Body of pancreas (tissue), 4 donors: ENCODE results near the gene SLC17A7. TPM values are rescaled to one million over a fixed set of nuclear protein-coding genes. Genes with fewer than 3 reads are reported as not detected.

Experiments
- ATAC-seq: fragments of 150-250 bp; one replicate; pipeline ENCODE4 v1.9.1; 2016
- DNase-seq, 4 donors: peaks; one replicate each; pipeline ENCODE4 v3.0.0-alpha.2; 2019
- H3K27ac ChIP-seq, 4 donors: fragments of 200-600 bp; sonication (generic); 1 replicate in 3 of 4; 2 replicates in 1 of 4; pipeline versions ENCODE4 v1.5.1 to v1.6.1; 2016 to 2019; ENCODE audit warnings: mild to moderate bottlenecking in 1 of 4, mixed read lengths in 1 of 4, moderate library complexity in 1 of 4
- H3K27me3 ChIP-seq, 2 donors: fragments of 200-600 bp; sonication (generic); one replicate each; pipeline ENCODE4 v1.6.0; 2016; ENCODE audit warnings: mild to moderate bottlenecking in 1 of 2
- H3K36me3 ChIP-seq, 2 donors: fragments of 200-600 bp; sonication (generic); replicated peaks in 1 of 2; 2 replicates each; pipeline ENCODE4 v1.5.1; 2016; ENCODE audit warnings: low read depth in 2 of 2; ENCODE audit not compliant: insufficient read depth in 1 of 2
- H3K4me1 ChIP-seq: fragments of 200-600 bp; sonication (generic); one replicate; pipeline ENCODE4 v1.6.0; 2016
- H3K4me3 ChIP-seq, 2 donors: fragments of 200-600 bp; sonication (generic); 1 replicate in 1 of 2; 2 replicates in 1 of 2; pipeline ENCODE4 v1.5.1; 2016 to 2019
- H3K9me3 ChIP-seq, 3 donors: fragments of 200-600 bp; sonication (generic); 1 replicate in 2 of 3; 2 replicates in 1 of 3; pipeline ENCODE4 v1.5.1; 2016
- POLR2A ChIP-seq, 3 donors: fragments of 450-650 bp; IDR thresholded peaks; one replicate each; pipeline ENCODE4 v1.6.1; 2016; ENCODE audit warnings: antibody characterized with exemption in 3 of 3, mild to moderate bottlenecking in 2 of 3
- WGBS, 2 donors: methylation state at CpG; one replicate each; pipeline ENCODE4 v1.1.5; 2017; 5-methylcytosine and 5-hydroxymethylcytosine counted together
- intact Hi-C: fragments of 100-400 bp; cut with DNase I; formaldehyde crosslinking; loops from one replicate; pipeline ENCODE4 v1.15.1; 2023
- total RNA-seq, 2 donors: library from RNA; depleted of rRNA; stranded (reverse); fragments of >200 nt; gene quantifications; one replicate each; pipeline ENCODE4 v1.1.0, GENCODE V29; 2016
- TF ChIP-seq, protein P1 (sequence below), 7 experiments: fragments of 450-650 bp in 4 of 7; fragments of 200-600 bp in 3 of 7; sonication (generic) in 3 of 7; IDR thresholded peaks; one replicate each; pipeline ENCODE4 v1.5.1; 2016 to 2019; ENCODE audit warnings: antibody characterized with exemption in 7 of 7

The SLC17A7 gene
- total RNA-seq, 2 donors from 2014 or later: 0.26 TPM; not detected in 1

DNA sequence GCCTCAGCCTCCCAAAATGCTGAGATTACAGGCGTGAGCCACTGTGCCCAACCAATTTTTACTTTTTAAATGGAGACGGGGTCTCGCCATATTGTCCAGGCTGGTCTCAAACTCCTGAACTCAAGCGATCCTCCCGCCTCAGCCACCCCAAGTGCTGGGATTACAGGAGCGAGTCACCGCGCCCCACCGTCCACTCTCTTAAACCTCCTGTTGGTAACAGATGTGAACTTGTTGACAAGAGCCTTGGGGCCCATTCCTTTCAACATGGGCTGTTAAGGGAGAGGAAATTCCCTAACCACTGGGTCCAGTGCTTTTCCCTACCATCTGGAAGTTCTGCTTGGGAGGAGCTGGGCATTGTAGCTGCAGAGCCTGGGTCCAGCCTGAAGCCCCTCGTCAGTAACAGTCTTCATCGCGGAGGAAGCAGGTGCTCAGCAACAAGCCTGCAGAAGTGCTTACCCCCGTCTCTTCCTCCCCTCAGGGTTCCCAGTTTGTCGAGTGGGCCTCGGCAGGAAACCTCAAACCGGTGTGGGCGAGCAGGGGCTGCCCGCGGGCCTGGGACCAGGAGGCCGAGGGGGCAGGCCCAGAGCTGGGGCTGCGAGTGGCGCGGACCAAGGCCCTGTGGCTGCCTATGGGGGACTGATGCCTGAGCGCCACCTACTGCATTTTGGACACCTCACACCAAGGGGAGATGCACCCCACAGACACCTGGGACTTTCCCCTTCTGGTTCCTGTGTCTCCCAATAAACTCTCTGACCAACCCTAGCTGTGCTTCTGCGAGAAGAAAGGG is 28.7 kb upstream of the SLC17A7 start:
- WGBS, 2 donors: 85 to 90% methylated on average over 20 to 24 of the region's 25 CpGs
- peaks cover 0 to 7% of the 10 kb centered on the region in 2 donors for H3K36me3 ChIP-seq
- TF ChIP-seq, protein P1, sequence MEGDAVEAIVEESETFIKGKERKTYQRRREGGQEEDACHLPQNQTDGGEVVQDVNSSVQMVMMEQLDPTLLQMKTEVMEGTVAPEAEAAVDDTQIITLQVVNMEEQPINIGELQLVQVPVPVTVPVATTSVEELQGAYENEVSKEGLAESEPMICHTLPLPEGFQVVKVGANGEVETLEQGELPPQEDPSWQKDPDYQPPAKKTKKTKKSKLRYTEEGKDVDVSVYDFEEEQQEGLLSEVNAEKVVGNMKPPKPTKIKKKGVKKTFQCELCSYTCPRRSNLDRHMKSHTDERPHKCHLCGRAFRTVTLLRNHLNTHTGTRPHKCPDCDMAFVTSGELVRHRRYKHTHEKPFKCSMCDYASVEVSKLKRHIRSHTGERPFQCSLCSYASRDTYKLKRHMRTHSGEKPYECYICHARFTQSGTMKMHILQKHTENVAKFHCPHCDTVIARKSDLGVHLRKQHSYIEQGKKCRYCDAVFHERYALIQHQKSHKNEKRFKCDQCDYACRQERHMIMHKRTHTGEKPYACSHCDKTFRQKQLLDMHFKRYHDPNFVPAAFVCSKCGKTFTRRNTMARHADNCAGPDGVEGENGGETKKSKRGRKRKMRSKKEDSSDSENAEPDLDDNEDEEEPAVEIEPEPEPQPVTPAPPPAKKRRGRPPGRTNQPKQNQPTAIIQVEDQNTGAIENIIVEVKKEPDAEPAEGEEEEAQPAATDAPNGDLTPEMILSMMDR (IDR thresholded peaks at IDR 0.05): peak in 2 of 7 experiments; percentile 6 to 22
- TF ChIP-seq POLR2A (IDR thresholded peaks at IDR 0.05): no peak
- H3K9me3 ChIP-seq: no peaks in the 10 kb centered on the region
- H3K4me3 ChIP-seq: no peak overlapping the region
- no peaks in the 10 kb centered on the region for H3K27me3 ChIP-seq
- peaks cover 6% of the 10 kb centered on the region for H3K4me1 ChIP-seq
- ATAC-seq: no peak
- DNase-seq: no peak
- intact Hi-C loops: no loop called here
- H3K27ac ChIP-seq: no peak overlapping the region

DNA sequence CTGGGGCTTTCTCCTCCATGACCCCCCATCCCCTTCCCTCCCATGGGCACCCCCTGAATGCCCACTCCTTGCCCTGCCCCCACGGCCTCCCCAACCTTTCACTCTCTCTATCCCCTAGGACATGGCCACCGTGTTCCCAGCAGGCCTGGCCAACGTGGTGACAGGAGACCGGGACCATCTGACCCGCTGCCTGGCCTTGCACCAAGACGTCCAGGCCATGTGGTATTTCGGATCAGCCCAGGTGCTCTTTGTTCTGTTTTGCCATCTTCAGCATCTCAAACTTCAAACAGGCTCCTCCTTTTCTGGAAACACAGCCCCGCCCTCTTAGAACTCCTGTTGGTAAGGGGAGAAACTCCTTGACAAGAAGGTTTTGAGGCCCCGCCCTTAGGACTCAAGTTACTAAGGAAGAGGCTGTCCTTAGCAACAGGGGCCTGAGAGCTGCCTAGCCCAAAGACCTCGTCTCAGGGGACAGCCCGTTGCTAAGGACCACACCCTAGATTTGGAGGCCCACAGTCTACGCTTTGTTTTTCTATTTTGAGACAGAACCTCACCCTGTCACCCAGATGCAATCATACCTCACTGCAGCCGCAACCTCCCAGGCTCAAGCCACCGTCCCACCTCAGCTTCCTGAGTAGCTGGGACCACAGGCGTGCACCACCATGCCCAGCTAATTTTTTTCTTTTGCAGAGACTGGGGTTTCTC is 27.6 kb upstream of the SLC17A7 start:
- peaks cover 5% of the 10 kb centered on the region for H3K4me1 ChIP-seq
- H3K27me3 ChIP-seq: no peaks in the 10 kb centered on the region
- ATAC-seq: peak; percentile 28
- WGBS, 2 donors: 65 to 85% methylated on average over 15 of the region's 15 CpGs
- no peaks in the 10 kb centered on the region for H3K9me3 ChIP-seq
- H3K36me3 ChIP-seq: peaks cover 0 to 7% of the 10 kb centered on the region in 2 donors
- H3K4me3 ChIP-seq: no peak overlapping the region
- intact Hi-C loops: no loop called here
- peak in 3 of 4 donors; percentile 42 to 61 (median 55) for DNase-seq
- H3K27ac ChIP-seq: peak overlapping the region in 1 of 4 donors; percentile 40
- no peak for TF ChIP-seq POLR2A (IDR thresholded peaks at IDR 0.05)
- TF ChIP-seq, protein P1 (IDR thresholded peaks at IDR 0.05): no peak

DNA sequence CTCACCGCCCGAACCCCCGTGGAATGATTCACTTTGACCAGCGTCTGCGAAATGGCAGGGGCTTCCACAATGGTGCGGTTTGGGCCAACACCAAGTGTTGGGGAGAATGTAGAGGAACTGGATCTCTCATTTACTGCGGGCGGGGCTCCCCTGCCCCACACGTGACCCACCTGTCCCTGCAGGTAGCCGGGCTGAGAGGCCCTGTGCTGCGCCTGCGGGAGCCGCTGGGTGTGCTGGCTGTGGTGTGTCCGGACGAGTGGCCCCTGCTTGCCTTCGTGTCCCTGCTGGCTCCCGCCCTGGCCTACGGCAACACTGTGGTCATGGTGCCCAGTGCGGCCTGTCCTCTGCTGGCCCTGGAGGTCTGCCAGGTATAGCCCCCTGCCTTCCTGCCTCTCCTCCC is 26.9 kb upstream of the SLC17A7 start:
- Histone ChIP-seq H3K4me3 (no peak overlapping the region), H3K9me3 (no peaks in the 10 kb centered on the region), H3K4me1 (no peaks in the 10 kb centered on the region), H3K27me3 (no peaks in the 10 kb centered on the region), H3K27ac (peak overlapping the region in 1 of 4 donors; percentile 40), H3K36me3 (peaks cover 0 to 7% of the 10 kb centered on the region in 2 donors)
- DNase-seq (no peak), ATAC-seq (no peak)
- intact Hi-C loops: no loop called here
- 85 to 95% methylated on average over 9 to 19 of the region's 19 CpGs for WGBS, 2 donors
- no peak for TF ChIP-seq POLR2A (IDR thresholded peaks at IDR 0.05)
- TF ChIP-seq, protein P1 (IDR thresholded peaks at IDR 0.05): no peak

DNA sequence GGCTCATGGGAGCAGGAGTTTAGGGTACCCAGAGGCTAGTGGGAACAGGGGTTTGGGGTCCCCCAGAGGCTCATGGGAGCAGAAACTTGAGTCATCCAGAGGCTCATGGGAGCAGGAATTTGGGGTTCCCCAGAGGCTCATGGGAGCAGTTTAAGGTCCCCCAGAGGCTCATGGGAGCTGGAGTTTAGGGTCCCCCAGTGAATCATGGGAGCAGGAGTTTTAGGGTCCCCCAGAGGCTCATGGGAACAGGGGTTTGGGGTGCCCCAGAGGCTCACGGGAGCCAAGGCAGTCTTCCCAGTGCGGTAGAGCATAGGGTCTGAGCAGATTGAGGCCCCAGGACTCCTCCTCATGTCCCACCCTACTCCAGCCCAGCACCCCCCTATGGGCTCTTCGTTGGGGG is 24.0 kb upstream of the SLC17A7 start:
- no peak for ATAC-seq
- no peak for DNase-seq
- no peak overlapping the region for H3K4me3 ChIP-seq
- no peaks in the 10 kb centered on the region for H3K4me1 ChIP-seq
- no peak overlapping the region for H3K27ac ChIP-seq
- H3K9me3 ChIP-seq: no peaks in the 10 kb centered on the region
- TF ChIP-seq, protein P1 (IDR thresholded peaks at IDR 0.05): no peak
- TF ChIP-seq POLR2A (IDR thresholded peaks at IDR 0.05): no peak
- H3K36me3 ChIP-seq: peaks cover 0 to 7% of the 10 kb centered on the region in 2 donors
- intact Hi-C loops: no loop called here
- no peaks in the 10 kb centered on the region for H3K27me3 ChIP-seq
- 96% methylated on average over 3 of the region's 3 CpGs; no CpG with 5 or more reads in 1 of the 2 donors for WGBS, 2 donors
